GF-D8 (cell line): ENCODE measurements around the gene SLC5A3.

Experiments
- DNase-seq: peaks from one replicate; lab custom pipeline; 2025; lab: John Stamatoyannopoulos, UW

The SLC5A3 gene

DNA sequence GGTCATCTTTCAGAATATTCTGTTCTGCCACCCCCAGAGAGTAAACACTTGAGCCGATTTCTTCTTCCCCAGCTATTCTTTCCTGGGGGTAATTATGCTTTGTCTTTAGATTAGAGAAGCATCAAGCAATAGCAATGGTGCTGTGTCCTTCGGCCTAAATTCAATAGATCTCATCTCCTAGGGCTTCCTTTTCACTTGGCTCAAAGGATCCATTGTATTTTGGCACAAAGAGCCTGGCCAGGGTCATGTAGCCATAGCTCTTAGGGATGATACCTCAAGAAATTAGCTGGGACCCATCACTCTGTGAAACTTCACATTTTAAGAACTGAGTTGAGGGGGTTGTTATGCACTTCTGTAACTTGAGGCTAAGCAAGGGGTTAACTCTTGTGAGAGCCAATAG, 27.0 kb downstream of the SLC5A3 start:
- DNase-seq: no peak

DNA sequence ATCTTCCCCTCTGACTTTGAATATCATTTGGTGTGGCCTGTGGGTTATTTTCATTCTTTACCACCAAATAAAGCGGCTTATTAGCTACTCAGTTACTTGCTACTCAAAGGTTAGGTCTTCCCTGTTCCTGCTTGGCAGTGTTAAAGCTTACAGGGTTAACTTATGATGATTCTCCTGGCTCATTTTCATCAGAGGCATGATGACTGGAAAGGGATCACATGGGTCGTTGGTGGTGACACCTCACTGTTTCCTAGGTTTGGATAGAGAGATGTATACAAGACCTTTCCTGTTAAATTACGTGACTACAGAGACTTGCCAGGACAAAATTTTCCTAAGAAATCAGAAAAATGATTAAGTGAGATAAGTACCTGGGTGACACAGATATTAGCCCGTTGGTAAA, 27.4 kb downstream of the SLC5A3 start:
- no peak for DNase-seq

DNA sequence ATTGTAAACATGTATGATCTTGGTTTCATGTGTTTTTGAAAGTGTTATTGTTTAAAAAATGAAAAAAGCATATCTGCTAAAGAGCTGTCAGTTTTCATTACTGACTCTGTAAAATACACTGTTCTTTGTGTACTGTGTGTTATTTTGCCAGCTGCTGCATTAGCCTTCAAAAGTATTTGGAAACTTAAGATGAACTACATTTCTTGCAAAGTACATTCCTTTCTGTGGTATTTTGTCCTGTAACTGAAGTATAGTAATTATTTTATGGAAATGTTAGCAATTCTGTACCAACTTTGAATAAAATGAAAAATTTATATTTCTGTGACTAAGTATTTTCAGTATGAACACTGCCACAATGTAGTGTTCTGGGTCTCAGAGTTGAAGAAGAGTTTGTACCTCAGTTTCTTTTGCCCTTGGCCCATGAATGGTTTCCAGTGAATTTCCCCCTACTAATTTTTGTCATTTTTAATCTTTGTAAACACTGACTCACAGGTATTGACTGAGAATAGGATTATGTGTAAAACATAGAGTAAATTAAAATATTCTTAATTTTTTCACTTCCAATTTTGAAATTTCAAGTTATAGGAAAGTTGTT, 32.7 kb downstream of the SLC5A3 start:
- no peak for DNase-seq

DNA sequence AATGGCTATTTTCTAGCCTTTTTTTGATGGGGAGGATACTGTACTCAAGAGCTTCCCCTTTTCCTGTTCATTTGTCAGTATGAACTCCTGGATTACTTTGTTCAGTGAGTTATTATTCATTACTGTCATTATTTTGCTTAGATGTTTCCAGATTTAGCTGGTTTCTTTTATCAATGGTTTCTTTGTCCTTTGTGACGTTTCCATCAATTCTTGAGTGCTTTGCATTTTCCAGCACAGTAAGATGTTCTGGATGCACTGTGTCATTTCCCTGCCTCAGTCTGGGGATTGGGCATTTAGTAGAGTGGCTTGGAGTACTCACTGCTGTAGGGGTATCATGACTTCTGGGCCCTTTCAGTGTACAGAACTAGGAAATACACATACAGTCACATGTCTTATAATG, 34.2 kb downstream of the SLC5A3 start:
- no peak for DNase-seq

DNA sequence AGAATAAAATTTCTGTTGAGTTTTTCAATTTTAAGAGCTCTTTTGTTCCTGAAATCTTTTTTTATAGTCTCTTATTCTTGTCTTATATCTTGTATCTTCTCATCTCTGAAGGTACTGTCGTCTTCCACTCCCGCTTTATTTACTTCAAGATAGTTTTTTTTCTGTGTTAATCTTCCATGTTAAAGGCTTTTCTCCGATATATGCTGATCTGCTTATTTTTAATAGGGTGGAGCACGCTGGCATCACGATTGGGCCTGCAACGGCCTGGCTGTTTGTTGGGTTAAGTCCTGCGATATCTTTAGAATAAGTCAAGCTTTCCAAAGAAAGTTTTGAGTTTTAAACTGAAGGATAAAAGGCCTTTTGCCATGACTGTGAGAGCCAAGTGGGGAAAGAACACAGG, 35.7 kb downstream of the SLC5A3 start:
- no peak for DNase-seq

DNA sequence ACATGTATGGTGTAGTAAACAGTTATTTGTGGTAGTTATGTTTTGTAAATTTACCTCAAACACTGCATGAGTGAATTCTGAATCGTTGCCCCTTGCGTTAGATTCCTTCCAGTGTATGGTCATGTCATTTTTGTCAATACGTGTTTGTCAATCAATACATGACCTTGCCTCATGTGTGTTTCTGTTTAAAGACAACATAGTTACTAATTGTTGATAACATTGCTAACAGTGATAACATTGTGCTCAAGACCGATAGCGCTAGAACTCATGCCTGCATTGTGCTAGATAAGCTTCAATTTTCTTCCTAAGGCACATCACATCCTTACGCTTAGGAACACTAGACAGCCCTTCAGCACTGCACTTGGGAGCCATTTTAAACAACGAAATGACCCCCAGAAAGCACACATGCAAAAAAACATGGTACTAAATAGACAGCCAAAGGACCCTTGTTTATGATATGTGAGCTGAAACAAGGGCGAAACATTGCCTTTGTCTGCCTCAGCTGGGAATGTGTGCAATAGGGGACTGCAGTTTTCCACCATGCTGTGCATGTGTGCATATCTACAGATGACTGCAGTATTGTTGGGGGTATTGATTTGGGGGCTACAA, 37.3 kb downstream of the SLC5A3 start:
- DNase-seq: no peak

DNA sequence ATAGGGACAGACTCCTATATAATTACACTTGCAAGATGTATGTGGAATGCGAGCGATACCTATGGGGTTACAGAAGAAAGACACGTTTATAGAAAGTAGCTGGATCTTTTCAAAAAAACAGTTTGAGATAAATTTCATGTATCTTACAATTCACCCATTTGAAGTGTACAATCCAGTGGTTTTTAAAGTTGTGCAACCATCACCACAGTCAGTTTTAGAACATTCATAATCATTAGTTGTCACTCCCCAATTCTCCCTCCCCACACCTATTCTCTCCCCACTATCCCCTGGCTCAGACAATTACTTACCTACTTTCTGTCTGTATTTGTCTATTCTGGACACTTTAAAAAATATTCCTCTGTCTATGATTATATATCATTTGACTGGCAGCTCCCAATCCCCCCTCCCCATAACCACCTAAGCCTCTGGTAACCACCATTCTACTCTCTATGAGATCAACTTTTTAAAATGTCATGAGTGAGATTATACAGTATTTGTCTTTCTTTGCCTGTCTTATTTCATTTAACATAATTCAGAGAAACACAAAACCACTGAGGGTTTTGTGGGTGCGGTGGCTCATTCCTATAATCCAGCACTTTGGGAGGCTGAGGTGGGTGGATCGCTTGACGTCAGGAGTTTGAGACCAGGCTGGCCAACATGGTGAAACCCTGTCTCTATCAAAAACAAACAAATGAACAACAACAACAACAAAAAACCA, 39.1 kb downstream of the SLC5A3 start:
- DNase-seq: no peak

DNA sequence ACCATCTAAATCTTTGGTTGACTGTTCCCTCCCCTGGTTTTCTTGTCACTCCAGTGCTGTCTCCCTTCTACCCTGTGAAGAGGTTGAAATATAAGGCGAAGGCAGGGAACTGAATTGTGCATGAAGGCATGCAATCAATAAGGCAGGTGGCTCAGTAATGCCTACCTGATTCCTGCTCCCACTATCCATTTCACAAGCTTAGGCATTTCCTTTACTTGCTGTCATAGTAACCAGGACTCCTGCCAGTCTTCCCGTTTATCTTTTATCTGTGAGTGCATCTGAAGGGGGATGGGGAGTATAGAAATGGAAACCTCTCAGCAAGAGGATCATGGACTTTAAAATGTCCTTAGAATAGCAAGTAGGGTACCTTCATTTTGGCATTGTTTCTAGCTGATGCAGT, 40.5 kb downstream of the SLC5A3 start:
- DNase-seq: no peak

DNA sequence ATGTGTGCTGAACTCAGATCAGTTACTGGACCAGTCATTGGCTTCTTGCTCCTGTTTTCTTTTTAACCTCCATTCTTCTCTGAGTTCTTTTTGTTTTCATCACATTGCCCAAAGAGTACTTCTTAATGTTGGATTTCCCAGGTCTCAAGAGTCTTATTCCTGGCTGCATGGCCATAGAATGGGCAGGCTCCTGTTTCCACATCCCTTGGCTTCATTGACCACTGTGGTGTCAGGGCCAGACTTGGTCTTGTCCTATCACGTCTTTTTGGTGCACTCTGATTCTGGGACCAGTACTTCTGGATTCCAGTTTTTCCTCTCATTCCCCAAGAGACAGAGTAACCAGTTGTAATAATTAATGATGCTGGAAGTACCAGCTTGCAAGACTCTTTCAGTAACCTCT, 41.8 kb downstream of the SLC5A3 start:
- DNase-seq: no peak

DNA sequence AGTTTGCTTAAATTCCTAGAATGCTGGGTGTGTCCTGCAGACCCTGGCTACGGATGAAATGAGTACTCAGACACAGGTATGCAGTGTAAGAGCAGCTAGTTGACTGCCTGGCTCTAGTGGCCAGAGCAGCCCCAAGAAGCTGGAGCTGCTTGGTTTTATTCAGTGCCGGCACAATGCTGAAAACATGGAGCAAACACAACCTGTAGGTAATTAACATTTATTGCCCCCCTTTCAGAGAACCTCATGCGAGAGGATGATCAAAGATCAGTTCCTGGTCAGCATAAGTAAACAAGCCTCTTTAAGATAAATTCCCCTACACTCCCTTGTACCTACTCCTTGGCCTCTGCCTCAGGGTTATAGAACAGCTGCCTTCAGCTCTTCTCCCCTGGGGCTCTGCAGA, 43.2 kb downstream of the SLC5A3 start:
- no peak for DNase-seq

DNA sequence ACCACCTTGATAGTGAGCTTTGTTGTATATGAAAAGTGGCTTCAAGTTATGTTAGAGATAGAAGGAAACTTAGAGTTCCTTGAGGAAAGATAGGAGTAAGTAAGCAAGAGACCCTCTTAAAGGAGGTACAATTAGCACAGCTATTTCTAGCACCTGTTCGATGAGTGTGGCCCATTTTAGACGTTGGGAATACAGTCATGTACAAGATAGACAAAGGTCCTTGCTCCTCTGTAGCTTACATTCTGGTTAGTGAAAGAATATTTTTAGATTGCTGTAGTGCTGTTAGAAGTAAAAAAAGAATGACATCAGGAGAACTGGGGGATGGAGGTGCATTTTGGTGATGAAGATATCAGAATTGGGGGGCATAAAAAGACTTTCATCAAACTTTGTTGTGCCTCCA, 47.5 kb downstream of the SLC5A3 start:
- no peak for DNase-seq

DNA sequence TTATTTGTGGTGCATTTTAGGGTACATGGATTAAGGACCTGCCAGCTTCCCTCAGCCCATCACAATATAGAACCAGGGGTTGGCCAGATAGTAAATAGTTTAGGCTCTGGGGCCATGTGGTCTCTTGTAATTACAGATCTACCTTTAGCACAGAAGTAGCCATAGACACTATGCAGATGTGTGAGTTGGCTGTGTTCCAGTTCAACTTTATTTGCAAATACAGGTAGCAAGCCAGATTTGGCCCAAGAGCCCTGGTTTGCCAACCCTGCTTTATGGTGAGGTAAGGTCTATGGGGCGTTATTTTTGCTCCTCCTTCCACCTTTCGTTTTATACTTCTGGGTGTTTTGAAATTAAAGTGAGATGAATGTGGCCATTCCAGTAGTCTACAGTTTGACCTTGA, 48.7 kb downstream of the SLC5A3 start:
- DNase-seq: no peak
